ENCODE data around the gene F8.
"Not testable (repeated sequence)": the region's sequence is repeated elsewhere in the genome, so short reads cannot be mapped to it uniquely, and the experiment has no call there.

DNA sequence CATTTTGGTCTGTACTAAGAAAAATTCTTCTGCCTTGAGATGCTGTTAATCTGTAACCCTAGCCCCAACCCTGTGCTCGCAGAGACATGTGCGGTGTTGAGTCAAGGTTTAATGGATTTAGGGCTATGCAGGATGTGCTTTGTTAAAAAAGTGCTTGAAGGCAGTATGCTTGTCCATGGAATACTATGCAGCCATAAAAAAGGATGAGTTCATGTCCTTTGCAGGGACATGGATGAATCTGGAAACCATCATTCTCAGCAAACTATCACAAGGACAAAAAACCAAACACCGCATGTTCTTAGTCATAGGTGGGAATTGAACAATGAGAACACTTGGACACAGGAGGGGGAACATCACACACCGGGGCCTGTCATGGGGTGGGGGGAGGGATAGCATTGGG, 112.5 kb downstream of the F8 start:
- TF ChIP-seq, protein P1, sequence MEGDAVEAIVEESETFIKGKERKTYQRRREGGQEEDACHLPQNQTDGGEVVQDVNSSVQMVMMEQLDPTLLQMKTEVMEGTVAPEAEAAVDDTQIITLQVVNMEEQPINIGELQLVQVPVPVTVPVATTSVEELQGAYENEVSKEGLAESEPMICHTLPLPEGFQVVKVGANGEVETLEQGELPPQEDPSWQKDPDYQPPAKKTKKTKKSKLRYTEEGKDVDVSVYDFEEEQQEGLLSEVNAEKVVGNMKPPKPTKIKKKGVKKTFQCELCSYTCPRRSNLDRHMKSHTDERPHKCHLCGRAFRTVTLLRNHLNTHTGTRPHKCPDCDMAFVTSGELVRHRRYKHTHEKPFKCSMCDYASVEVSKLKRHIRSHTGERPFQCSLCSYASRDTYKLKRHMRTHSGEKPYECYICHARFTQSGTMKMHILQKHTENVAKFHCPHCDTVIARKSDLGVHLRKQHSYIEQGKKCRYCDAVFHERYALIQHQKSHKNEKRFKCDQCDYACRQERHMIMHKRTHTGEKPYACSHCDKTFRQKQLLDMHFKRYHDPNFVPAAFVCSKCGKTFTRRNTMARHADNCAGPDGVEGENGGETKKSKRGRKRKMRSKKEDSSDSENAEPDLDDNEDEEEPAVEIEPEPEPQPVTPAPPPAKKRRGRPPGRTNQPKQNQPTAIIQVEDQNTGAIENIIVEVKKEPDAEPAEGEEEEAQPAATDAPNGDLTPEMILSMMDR (IDR thresholded peaks at IDR 0.05) = not testable (repeated sequence)
- not testable (repeated sequence) for TF ChIP-seq TCF7L2 (IDR thresholded peaks at IDR 0.05; ENCODE audit: low read depth, low read length); REST (IDR thresholded peaks at IDR 0.05; ENCODE audit: insufficient read depth in 1 of 2, low read depth in 2 of 2, low read length in 1 of 2)
